ENCODE measurements around the gene FAM13A.

Gene FAM13A

GRCh38 chr4:88705223-88705622 lies 351.8 kb downstream of the FAM13A start:
- peak; percentile 89 for DNase-seq

GRCh38 chr4:88702782-88703181 lies 354.2 kb downstream of the FAM13A start:
- DNase-seq: no peak

- no peak for DNase-seq
Observed at GRCh38 chr4:88698519-88698918, 358.5 kb downstream of the FAM13A start.

GRCh38 chr4:88697588-88698329 lies 359.2 kb downstream of the FAM13A start, which contains the start of gene NAP1L5:
TSS of gene NAP1L5 (minus strand) at chr4:88697829. CDS start at chr4:88697754, 75 bp downstream.
- no peak for DNase-seq

- no peak for DNase-seq
Observed at GRCh38 chr4:88697141-88697540, 359.8 kb downstream of the FAM13A start.

- no peak for DNase-seq
Observed at GRCh38 chr4:88696630-88697029, 360.4 kb downstream of the FAM13A start.

- peak; percentile 44 for DNase-seq
Observed at GRCh38 chr4:88693792-88694191, 363.2 kb downstream of the FAM13A start.

GRCh38 chr4:88690355-88690754 lies 366.6 kb downstream of the FAM13A start:
- DNase-seq: no peak

GRCh38 chr4:88681209-88681608 lies 375.8 kb downstream of the FAM13A start:
- no peak for DNase-seq
